Measurements from ENCODE around the gene PPP1R3F.

PPP1R3F gene

DNA sequence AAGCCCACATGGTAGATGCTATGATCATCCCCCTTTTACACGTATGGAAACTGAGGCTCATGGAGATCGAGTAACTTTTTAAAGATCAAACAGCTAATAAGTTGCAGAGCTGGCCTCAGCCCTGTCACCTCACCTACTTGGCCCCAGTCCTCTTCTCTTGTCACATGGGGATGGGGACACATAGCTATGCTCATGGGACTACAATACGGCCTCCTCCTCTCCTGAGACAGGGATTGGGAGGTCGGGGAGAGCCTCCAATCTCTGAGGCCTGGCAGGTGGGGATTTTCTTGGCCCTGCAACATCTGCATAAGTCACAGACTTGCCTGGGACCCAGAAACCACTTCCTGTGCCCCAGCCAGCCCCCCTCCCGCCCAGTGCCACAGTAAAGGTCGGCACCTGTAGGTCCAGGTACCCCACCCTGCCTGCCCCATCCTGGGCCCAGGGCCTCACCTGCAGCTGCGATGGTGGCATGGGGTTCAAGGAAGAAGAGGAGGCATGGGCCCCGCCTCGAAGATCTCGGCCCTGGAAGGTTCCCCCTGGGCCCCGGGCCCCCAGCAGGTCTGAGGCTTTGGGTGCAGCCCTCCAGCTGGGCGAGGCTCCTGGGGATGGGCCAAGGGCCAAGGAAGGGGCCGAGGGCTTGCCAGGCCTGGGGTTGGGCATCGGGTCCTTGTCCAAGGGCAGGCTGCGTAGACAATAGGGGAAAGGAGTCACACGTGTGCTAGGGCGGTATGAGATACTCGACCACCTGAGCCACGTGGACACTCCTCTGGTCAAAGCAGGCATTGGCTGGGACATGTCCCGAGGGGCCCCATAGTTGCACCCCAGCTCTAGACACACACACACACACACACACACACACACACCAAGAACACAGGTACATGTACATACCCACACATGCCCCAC, 11.5 kb upstream of the PPP1R3F start:
- no peak overlapping the region for H3K27ac ChIP-seq
- no peak for TF ChIP-seq ZFX (IDR thresholded peaks at IDR 0.05)
- TF ChIP-seq, protein P1, sequence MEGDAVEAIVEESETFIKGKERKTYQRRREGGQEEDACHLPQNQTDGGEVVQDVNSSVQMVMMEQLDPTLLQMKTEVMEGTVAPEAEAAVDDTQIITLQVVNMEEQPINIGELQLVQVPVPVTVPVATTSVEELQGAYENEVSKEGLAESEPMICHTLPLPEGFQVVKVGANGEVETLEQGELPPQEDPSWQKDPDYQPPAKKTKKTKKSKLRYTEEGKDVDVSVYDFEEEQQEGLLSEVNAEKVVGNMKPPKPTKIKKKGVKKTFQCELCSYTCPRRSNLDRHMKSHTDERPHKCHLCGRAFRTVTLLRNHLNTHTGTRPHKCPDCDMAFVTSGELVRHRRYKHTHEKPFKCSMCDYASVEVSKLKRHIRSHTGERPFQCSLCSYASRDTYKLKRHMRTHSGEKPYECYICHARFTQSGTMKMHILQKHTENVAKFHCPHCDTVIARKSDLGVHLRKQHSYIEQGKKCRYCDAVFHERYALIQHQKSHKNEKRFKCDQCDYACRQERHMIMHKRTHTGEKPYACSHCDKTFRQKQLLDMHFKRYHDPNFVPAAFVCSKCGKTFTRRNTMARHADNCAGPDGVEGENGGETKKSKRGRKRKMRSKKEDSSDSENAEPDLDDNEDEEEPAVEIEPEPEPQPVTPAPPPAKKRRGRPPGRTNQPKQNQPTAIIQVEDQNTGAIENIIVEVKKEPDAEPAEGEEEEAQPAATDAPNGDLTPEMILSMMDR (conservative IDR thresholded peaks at IDR 0.05), result no peak

DNA sequence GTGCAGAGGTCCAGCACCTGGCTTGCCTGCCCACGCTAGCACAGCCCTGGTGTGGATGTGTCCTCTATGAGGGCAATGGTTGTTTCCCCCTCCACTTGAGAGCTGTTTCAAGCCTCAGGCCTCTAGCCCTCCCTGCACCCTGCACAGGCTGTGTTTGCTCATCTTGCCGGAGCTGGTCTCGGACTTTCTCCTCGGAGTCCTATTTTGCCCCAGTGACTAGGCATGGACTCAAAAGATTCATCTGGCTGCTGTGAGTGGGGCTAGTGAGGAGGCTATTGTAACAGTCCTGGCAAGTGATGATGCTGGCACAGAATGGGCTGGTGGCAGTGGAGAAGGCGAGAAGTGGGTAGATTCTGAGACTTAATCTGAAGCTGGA, 10.9 kb upstream of the PPP1R3F start:
- no peak overlapping the region for H3K27ac ChIP-seq
- no peak for TF ChIP-seq ZFX (IDR thresholded peaks at IDR 0.05)
- TF ChIP-seq, protein P1 (conservative IDR thresholded peaks at IDR 0.05), result no peak

DNA sequence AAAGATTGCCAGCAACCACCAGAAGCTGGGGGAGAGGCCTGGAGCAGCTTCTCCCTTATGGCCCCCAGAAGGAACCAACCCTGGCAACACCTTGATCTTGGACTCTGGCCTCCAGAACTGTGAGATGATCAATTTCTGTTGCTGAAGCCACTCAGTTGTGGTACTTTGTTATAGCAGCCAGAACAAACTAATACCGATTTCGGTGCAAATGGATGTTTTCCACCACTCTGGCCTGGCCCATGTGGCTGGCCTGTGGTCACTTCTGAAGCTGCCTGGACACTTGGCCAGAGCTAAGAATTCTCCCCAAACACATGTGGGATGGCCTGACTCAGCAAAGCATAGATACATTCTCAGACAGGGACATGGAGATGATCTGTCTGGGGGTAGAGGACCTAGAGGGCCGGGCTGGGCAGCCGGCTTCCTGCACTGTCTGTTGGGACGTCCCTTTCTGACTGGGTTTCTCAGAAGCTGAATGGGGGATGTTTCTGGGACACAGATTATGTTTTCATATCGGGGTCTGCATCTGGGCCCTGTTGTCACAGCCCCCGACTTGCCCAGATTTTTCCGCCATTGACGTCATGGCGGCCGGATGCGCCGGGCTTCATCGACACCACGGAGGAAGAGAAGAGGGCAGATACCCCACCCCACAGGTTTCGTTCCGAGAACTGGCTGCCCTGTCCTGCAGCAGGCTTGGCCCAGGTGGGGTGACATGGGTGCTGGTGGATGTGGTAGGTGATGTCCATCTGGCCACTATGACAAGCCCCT, 9.2 kb upstream of the PPP1R3F start:
- no peak overlapping the region for H3K27ac ChIP-seq
- no peak for TF ChIP-seq ZFX (IDR thresholded peaks at IDR 0.05)

DNA sequence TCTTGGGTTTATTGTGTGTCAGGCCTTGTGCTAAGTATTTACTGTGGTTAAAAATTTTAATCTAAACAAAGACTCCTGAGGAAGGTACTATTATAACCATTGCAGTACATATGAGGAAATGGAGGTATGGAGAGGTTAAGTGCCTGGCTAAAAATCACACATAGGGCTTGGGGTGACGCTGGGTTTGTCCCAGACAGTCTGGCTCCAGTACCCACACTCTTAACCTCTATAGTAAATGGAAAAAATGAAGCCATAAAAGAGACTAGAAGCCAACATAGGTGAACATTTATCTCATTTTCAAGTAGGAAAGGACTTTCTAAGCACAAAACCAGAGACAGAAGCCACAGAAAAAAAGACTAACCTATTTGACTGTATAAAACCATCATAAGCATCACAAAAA, 7.0 kb upstream of the PPP1R3F start:
- H3K27ac ChIP-seq, result no peak overlapping the region
- TF ChIP-seq ZFX (IDR thresholded peaks at IDR 0.05), result no peak
- TF ChIP-seq, protein P1 (conservative IDR thresholded peaks at IDR 0.05), result no peak

DNA sequence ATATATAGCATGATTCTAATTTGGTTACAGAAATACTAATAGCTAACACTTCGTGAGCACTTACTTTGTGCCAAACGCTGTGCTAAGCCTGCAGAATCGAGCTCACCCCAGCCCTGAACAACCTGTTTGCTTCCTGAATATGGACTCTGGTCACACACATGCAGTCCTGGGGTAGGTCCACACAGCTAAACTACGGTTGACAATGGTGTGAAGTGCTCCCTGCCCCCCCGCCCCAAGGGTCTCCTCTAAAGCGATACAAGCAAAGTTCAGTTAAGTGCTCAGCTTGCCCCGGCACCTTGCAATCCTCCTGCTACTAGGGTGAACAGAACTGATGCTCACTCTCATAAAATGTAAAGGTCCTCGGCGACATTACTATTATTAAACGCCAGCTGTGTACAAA, 6.0 kb upstream of the PPP1R3F start:
- TF ChIP-seq, protein P1 (conservative IDR thresholded peaks at IDR 0.05), result no peak
- no peak for TF ChIP-seq ZFX (IDR thresholded peaks at IDR 0.05)
- no peak overlapping the region for H3K27ac ChIP-seq

DNA sequence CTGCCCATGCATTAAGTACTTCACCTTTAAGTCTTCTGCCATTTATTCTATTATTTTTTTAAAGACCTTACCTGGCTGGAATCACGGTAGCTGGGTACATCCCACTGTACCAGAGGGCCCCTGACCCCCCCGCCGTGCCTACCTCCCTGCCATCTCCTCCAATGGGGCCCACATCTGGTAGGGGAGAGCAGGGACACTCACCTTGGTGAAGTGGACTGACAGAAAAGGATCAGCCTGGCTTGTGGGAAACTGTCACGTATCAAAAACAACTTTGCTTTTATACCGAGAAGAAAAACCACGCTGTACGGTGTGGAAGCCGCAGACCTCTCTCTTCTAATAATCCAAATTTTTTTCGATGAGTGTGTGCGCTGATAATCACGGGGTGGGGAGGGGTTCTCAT, 5.1 kb upstream of the PPP1R3F start, which contains the start of gene FOXP3:
Gene FOXP3 (minus strand): TSS at position 251 of the 400 bp plus-strand sequence. CDS start 6,205 bp downstream, outside the sequence.
- TF ChIP-seq, protein P1 (conservative IDR thresholded peaks at IDR 0.05), result no peak
- no peak for TF ChIP-seq ZFX (IDR thresholded peaks at IDR 0.05)
- no peak within 1 kb of the TSS for H3K27ac ChIP-seq

DNA sequence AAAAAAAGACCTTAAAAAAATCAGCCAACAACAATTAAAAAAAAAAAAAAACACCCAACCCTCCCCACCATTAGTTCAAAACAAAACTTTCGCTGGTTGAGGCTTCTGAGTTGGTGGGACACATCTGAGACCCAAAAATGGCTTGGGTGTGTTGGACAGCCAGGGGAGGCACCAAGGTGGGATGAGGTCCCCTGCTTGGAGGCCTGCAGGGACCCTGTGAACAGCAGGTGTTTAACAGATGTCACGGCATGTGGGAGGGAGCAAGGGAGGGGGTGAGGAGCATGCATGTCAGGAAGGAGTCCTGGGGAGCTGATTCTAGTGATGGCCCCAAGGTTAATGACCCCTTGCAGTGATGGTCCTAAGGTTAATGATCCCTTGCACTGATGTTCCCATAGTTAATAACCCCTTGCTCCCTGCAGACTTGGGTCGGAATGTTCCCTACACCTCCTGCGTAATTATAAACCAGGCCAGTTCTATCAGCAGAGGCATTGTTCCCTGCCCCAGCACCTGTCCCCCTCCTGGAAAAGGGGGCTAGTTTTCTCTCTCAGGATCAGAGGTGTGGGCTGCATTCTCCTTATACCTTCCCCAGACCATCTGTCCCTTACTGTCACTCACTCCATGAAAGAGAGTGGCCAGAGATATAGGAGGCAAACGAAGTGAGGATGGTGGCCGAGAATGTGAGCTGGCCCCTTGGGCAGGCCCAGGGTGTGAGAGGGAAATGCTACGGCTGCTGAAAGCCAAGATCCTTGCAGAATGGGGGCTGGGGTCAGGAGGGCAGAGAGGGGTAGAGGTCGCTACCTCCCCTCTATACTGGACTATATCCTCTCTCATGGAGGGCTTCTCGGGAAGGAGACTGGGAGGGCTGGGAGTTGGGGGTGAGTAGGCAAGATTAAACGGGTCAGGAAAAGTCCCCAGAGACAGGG, 2.8 kb upstream of the PPP1R3F start:
- TF ChIP-seq, protein P1 (conservative IDR thresholded peaks at IDR 0.05), result no peak
- no peak for TF ChIP-seq ZFX (IDR thresholded peaks at IDR 0.05)
- H3K27ac ChIP-seq, result no peak overlapping the region
